ENCODE measurements around the gene DESI2.
A peak's percentile ranks its signal among the peaks of the same experiment; 100 is the strongest.
"Not testable (repeated sequence)": the region's sequence is repeated elsewhere in the genome, so short reads cannot be mapped to it uniquely, and the experiment has no call there.

DESI2 gene

DNA sequence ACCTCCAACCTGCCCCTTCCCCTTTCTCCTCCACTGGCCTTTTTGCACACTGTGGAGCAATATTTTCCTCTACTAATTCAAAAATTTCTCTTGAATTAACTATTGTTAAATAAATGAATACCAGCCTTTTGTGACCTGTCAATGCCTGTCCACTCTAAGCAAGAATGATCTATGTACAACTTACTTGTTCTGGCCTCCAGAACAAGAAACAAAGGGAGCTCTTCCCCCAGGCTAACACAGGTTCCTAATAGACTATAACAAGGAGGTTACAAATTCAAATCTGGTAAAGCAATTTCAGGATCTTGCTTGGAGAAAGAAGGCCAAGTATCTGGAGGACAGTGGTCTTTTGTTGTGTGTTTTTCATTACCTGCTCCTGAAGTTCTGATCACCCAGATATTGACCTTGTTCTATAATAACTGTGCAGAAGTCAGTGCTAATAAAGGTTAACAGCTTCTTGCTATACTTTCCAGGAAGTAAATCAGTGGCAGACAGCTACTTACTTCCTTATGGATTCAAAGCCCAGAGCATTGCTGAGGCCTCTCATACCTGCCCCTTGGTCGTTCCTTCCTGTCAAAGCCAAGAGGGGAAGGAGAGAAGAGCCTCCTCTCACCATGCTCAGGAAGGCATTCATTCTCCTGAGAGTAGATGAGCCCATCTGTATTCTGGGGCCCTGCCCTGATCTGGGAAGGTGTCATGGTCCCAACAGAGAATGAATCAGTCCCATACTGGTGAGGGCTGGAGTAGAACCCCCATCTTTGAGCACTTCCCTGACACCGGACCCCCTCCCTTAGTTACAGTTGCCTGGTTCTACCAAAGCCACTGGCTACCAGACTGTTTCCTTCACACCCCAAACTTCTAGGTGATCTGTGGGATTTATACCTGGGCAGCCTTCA, 56.8 kb downstream of the DESI2 start:
- DNase-seq: no peak

DNA sequence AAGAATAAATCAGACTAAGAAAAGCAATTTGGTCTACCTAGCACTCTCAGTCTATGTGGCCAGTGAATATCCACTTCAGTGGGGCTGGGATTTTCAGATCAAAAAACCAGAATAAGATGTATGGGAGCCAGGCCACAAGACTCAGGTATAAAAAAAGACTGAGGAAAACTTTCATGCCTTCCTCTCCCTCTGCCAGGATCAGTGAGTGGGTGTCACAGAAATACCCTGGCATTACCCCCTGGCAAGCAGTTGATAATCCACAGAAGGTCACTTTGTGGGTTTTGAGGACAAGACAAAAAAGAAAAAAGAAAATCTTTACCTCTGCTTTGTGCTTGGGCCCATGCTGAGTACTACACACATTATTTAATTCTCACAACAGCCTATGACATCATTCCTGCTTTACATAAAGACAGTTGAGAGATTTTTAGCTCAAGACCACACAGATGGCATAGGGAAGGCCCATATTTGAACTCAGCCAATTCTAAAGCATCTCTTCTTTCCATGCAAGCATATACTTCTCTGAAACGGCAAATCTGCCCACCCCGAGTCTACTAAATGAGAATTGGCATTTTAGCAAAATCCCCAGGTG, 57.6 kb downstream of the DESI2 start:
- no peak for DNase-seq

DNA sequence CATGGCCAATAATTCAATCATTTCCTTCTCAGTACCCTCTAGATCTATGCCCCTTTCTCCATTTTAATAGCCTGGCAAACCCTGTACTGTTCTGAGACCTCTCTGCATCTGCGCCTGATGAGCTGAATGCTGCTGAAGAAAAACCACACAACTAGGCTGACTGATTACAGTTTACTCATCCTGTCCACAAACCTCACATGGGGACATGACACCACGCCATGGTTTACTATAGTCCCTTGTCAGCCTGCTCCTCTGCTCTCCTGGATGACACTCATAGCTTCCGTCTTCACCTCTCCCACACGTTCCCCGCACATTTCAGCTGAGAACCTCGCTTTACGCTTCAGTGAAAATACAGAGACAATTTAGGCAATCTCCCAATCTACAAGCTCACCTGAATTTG, 59.7 kb downstream of the DESI2 start:
- no peak for DNase-seq

DNA sequence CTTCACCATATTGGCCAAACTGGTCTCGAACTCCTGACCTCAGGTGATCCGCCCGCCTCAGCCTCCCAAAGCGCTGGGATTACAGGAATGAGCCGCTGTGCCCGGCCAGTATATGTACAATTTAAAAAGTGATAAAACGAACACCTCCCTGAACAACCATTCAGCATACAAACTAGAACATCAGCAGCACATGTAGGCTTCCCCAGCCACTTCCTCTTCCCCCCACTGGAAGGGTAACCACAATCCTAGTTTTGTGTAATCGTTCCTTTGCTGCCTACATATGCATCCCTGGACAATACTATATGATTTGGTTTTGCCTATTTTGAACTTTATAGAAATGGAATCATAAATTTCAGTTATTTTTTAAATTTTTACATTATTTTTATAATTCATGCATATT, 60.4 kb downstream of the DESI2 start:
- DNase-seq: no peak

DNA sequence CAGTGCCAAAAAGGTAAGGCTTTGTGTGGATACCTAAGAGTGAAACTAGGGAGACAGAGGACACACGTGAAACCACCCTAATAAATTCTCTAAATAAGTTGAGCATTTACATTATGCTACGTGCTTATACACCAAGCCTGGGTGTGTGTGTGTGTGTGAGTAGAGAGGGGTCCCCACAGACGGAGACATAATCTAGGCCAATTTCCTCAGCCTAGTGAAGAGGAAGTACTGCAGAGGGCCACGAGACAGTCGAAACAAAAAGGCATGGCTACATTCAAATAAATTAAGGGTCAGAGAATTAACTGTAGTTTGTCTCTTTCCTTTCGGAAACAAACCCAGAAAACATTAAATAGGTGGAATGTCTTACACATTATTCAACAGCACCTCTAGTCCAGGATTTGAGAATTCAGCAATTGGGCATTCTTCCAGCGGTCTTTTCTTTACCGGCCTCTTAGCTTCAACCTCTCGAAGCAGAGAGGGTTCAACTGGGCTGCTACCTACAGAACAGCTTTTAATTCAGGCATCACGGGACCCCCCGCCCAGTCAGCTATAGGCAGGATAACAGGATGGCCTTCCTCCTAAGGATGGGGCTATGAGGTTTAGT, 75.0 kb downstream of the DESI2 start:
- DNase-seq: no peak

DNA sequence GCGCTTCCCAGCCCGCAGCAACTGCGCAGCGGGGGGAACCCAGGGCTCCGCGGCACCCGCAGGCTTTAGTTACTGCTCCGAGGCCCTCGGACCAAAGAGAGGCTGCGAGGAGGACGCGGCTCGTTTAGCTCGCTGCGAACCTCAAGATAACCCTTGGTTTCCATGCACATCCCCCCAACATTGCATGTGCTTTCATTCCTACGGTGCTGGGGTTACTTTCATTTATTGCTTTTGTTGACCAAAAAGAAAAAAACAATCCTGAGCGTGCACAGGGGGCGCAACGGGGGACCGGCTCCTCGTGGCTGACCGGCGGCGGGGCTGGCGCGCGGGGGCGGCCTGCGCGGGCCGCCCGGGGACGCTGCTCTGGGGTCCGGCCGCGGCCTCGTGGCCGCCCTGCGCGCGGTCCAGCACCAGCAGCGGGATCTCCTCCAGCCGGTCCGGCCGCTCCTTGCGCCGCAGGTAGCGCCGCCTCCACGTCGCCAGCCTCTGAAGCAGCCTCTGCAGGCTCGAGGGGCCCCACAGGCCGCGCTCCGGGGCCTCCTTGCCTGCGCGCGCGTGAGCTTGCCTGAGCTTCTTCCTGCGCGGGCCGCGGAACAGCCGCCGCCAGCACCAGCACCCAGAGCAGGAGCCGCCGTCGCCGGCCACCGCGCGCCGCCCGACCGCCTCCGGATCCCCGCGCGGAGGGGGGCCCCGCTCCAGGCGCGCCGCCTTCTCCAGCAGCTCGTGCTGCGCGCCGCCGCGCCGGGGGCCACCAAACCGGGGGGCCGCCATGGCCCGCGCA, 77.4 kb downstream of the DESI2 start:
- peak; percentile 78 for DNase-seq

DNA sequence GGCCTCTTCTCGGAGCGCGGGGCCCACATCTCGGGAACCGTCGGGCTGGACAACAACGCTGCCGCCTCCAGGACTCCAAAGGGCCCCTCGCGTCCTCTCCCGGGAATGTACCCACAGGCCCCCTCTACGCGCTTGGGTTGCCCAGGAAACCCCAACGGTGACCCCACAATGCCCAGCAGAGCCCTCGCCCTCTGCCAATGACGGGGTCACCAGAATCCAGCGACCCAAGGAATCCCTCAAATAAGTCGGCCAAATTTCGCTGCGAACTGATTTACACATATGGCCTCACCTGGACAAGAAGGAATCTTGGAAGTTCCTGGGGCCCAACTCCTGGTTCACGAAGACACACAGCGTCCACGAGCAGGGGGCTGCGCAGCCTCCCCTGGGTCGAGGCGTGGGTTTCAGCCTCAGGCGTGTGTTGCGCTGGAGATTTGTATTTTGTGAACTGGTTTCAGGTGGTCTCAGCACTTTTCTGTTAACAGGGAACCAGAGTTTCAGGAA, 78.1 kb downstream of the DESI2 start:
- no peak for DNase-seq

DNA sequence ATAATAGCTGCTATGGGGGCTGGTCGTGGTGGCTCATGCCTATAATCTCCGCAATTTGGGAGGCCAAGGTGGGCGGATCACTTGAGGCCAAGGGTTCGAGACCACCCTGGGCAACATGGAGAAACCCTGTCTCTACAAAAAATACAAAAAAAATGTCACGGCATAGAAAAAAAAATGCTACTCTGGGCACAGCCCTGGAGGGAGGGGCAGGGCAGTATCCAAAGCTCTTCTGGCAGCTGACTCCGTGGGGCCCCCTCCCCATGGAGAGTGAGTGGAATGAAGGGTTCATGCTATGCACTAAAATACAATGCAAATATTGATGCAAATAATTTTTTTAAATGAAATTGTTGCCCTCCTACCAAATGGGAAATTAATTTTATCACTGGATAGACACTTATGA, 78.7 kb downstream of the DESI2 start:
- DNase-seq: no peak

DNA sequence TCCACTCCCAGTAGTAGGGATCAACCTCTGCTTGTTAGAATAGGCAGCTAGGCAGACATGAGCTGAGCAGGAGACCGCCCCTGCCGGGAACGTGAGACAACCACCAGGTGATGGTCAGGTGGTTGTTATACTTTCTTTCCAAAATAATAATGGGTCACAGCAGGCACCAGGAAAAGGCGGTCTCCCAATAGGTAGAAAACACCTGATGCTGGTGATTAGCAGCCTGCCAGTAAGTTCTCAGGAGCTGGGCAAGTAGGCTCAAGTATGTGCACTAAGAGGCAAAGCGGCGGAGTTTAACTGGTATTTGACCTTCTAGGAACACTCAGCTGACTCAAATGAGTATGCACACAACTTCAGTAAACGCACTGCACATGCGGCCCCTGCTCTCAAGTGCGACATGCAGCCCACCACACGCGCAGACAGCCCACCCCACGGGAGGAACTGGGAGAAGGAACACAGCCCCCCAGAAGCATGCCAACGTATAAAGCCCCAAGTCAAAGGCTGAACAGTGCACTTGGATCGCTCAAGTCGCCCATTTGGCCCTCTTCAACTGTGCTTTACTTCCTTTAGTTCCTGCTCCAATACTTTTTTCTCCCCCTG, 80.0 kb downstream of the DESI2 start:
- peak; percentile 89 for DNase-seq

DNA sequence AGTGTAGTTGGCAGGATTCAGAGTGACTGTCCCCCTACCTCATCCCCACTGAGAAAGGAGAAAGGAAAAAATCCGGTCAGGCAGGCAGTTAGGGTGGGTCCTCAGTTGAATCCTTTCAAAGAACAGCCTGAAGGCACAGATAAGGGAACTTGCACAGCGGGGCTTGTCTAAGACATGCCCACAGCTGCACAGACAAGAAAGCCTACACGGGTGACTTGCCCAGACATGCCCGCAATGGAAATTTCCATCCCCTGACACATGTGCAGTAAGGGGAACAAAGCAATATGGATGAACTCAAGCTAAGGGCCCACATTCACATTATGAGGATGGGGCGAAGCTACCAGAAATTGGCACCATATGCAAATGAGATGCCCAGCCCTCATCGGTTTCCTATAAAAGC, 82.5 kb downstream of the DESI2 start:
- DNase-seq: peak; percentile 52

DNA sequence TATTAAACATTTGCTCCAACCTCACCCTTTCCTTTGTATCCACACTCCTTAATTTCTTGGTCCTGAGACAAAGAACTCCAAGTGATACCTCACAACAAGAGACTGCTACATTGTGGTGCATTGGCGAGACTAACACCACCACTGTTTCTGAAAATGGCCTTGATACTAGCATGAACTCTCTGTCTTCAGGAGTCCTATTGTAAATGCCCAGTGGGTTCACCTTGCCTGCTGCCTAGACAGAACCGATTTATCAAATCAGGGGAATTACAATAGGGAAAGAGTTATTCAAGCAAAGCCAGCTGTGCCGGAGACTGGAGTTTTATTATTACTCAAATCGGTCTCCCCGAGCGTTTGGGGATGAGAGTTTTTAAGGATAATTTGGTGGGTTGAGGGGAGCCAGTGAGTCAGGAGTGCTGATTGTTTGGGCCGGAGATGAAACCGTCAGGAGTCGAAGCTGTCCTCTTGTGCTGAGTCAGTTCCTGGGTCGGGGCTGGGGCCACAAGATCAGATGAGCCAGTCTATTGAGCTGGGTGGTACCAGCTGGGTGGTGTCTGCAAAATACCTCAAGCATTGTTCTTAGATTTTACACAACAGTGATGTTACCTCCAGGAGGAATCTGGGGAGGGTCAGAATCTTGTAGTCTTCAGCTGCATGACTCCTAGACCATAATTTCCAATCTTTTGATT, 83.1 kb downstream of the DESI2 start:
- no peak for DNase-seq

DNA sequence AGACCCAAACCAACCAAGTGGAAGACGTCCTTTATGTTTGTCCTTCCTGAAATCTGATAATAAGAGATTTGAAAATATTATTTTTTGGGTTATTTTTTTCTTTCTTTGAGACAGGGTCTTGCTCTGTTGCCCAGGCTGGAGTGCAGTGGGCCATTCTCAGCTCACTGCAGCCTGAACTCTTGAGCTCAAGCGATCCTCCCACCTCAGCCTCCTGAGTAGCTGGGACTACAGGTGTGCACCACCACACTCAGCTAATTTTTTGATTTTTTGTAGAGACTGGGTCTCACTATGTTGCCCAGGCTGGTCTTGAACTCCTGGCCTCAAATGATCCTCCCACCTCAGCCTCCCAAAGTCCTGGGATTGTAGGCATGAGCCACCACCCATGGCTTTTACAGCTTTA, 86.2 kb downstream of the DESI2 start:
- DNase-seq: not testable (repeated sequence)

DNA sequence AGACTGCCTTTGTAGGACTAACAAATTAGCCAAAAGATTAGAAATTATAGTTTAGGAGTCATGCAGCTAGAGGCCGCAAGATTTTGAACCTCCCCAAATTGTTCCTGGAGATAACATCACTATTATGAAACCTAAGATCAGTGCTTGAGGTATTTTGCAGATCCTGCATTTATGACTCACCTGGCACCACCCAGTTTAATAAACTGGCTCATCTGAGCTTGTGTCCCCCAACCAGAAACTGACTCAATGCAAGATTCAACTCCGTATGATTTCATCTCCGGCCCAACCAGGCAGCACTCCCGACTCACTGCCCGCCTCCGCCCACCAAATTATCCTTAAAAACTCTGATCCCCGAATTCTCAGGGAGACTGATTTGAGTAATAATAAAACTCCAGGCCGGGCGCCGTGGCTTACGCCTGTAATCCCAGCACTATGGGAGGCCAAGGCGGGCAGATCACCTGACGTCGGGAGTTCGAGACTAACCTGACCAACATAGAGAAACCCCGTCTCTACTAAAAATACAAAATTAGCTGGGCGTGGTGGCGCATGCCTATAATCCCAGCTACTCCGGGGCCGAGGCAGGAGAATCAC, 87.2 kb downstream of the DESI2 start:
- DNase-seq: not testable (repeated sequence)

DNA sequence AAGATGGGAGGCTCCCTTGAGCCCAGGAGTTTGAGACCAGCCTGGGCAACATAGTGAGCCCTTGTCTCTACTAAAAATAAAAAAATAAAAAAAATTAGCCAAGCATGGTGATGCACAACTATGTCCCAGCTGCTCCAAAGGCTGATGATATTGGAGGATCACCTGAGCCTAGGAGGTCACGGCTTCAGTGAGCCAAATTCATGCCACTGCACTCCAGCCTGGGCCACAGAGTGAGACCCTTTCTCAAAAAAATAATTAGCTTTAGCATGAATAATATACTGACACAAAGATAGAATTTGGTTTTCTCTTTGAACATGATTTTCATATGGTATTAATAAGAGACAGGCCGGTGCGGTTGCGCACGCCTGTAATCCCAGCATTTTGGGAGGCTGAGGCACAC, 88.8 kb downstream of the DESI2 start:
- DNase-seq: no peak

DNA sequence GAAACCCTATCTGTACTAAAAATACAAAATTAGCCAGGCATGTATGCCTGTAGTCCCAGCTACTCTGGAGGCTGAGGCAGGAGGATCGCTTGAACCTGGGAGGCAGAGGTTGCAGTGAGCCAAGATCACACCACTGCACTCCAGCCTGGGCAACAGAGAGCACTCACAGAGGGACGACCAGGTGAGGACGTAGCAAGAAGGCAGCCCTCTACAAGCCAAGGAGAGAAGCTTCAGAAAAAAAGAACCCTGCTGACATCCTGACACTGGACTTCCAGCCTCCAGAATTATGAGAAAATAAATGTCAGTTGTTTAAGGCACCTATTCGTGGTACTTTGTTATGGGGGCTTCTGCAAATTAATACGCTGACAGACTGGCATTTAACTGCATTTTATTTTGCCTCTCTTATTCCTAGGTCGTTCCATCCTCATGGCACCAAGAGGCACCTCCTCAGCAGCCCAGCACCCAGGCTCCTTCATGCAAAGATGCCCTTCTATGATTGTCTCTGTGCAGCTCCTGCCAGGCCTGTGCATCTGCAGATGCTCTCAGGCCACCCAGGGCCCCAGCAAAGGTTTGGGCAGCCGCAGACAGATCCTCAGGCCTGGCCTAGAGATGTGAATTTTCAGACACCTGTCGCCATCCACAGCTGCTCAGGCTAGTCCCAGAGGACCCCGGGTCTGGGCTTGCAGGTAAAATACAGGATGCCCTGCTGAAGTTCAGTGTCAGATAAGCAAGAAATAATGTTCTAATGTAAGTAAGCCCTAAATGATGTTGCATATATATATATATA, 96.5 kb downstream of the DESI2 start:
- DNase-seq: peak; percentile 42

DNA sequence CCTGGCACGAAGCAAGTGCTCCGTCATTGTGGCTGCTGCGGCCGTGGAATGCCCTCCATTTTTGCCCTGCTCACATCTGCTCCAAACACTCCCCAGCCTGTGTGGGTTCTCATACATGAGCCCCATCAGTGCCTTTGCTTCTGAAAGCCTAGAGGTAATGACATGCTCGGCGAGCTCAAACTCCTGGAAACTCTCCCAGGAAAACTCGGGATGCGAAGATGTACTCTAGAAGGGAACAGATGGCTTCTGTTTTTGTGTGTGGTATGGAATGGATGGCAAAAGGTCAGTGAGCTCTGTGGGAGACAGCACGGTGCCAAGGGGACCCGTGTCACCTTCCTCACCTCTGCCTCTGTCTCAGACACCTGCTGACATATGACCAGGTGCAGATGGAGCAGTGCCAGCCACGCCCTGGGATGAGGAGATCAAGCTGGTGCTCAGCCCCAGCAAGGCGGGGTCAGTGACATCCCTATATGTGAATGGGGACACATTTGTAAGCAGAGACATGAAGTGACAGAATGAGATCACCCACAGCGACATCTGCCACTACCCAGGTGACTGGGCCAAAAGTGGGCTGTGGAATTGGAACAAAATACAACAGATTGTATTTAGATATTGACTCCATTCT, 98.5 kb downstream of the DESI2 start:
- DNase-seq: peak; percentile 93

DNA sequence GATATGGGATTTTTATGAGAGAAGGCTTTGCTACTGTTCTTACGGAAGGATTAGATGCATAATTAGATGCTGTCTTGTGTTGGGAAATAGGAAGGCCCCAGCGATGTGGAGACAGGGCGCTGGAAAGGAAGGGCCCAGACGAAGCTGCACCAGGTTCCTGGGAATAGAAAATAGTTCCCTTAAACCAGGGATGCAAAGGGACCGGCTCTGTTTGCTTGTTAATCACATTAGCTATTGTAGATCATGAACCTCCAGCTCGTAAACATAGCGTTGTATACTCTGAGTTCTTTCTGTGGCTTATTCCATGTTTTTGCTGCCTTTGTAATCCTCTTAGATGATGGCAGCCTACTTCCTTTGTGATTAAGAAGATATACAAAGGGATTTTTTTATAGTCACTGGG, 102.7 kb downstream of the DESI2 start:
- DNase-seq: no peak

DNA sequence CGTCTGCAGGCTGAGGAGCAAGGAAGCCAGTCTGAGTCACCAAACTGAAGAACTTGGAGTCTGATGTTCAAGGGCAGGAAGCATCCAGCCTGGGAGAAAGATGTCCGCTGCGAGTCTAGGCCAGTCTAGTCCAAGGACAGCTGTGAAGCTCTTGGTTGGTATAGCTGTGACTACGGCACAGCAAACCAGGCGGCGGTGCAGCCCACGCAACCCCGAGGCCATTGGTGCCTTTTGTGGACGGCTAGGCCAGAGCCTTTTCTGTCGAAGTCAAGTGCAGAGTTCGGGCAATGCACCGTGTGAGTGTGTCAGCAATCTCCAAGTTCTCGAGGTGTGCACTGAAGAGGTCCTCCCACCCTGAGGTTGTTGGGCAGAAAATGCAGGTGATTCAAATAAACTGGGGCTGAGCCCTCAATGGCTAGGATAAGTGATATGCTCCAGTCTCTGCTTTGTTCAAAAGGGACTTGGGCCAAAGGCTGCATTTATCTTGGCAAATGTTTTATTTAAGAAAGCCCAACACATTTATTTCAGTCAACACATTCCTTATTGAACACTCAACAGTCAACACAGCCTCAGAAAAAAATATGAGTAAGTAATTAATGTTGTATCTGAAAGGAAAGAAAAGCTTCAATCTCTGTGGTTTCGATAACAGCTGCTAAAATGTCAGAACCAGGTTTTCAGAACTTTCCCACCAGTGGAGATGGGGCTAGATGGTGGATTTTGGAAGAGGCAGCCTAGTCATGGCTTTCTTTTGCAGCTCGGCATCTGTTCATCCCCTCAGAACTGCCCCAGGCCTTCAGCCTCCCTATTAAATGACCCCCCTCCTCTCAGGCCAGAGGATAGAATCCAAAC, 104.4 kb downstream of the DESI2 start:
- no peak for DNase-seq
